HFFc6 (cell line): ENCODE data around the gene AUH. TPM values are rescaled to one million over a fixed set of nuclear protein-coding genes. Genes with fewer than 3 reads are reported as not detected.

Experiments
- DNase-seq: peaks from one replicate; pipeline ENCODE4 v3.0.0-alpha.2; 2018
- H3K27ac Mint-ChIP-seq: 2 replicates; pipeline ENCODE4 v1.8.0; 2020; ENCODE audit warnings: mild to moderate bottlenecking, mixed read lengths
- H3K27me3 Mint-ChIP-seq: 2 replicates; pipeline ENCODE4 v1.8.0; 2021; ENCODE audit warnings: mild to moderate bottlenecking, moderate library complexity, mixed read lengths; ENCODE audit not compliant: insufficient read depth
- H3K36me3 Mint-ChIP-seq: 2 replicates; pipeline ENCODE4 v1.8.0; 2021; ENCODE audit warnings: low read depth, mixed read lengths
- H3K4me1 Mint-ChIP-seq: 2 replicates; pipeline ENCODE4 v1.8.0; 2020; ENCODE audit warnings: low read depth, mixed read lengths
- H3K4me3 Mint-ChIP-seq: 2 replicates; pipeline ENCODE4 v1.8.0; 2020; ENCODE audit warnings: mild to moderate bottlenecking, moderate library complexity, mixed read lengths
- H3K9me3 Mint-ChIP-seq: 2 replicates; pipeline ENCODE4 v1.8.0; 2020; ENCODE audit warnings: mild to moderate bottlenecking, mixed read lengths
- total RNA-seq, 6 experiments: library from RNA; stranded (reverse); fragmentation: NEBNext Ultra II Directional; extraction: Animal tissue kit (Norgen Biotek cat#: 25700); gene quantifications; 2 replicates in 1 of 6; 3 replicates in 5 of 6; pipeline ENCODE4 v1.2.3, GENCODE V29; 2021
- TF ChIP-seq, protein P1 (sequence below): fragments of 200-600 bp; sonication (generic); IDR thresholded peaks from 2 replicates; pipeline ENCODE4 v1.5.0; 2021; ENCODE audit warnings: antibody characterized with exemption, mild to moderate bottlenecking

Gene AUH
- total RNA-seq, 6 experiments from 2014 or later, result 9.8 to 11.3 (median 10.6) TPM

DNA sequence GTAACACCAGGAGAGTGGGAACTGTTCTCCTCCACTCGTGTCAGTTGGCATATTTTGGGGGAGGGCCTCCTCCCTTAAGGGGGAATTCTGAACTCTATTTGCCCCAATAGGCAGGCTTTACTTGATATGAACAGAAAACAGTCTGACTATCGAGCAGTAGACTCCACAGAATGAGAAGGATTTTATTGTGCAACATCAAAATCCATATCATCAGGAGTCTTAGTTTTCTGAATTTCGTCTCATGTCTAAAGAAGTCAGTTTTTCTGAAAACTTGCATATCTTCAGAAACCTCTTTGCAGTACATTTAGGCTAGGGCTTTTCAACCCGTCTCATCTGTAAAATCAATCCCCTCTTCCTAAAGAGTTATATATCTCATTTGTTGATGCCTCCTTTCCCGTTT is 96.2 kb downstream of the AUH start:
- no peak overlapping the region for H3K4me3 Mint-ChIP-seq
- no peaks in the 10 kb centered on the region for H3K9me3 Mint-ChIP-seq
- peaks cover 6% of the 10 kb centered on the region for H3K4me1 Mint-ChIP-seq
- H3K36me3 Mint-ChIP-seq, result peaks cover 5% of the 10 kb centered on the region; the same call in 1 of the 2 replicates
- H3K27me3 Mint-ChIP-seq, result no peaks in the 10 kb centered on the region; the same call in 1 of the 2 replicates
- H3K27ac Mint-ChIP-seq, result no peak overlapping the region
- DNase-seq, result no peak
- TF ChIP-seq, protein P1, sequence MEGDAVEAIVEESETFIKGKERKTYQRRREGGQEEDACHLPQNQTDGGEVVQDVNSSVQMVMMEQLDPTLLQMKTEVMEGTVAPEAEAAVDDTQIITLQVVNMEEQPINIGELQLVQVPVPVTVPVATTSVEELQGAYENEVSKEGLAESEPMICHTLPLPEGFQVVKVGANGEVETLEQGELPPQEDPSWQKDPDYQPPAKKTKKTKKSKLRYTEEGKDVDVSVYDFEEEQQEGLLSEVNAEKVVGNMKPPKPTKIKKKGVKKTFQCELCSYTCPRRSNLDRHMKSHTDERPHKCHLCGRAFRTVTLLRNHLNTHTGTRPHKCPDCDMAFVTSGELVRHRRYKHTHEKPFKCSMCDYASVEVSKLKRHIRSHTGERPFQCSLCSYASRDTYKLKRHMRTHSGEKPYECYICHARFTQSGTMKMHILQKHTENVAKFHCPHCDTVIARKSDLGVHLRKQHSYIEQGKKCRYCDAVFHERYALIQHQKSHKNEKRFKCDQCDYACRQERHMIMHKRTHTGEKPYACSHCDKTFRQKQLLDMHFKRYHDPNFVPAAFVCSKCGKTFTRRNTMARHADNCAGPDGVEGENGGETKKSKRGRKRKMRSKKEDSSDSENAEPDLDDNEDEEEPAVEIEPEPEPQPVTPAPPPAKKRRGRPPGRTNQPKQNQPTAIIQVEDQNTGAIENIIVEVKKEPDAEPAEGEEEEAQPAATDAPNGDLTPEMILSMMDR, result no peak

DNA sequence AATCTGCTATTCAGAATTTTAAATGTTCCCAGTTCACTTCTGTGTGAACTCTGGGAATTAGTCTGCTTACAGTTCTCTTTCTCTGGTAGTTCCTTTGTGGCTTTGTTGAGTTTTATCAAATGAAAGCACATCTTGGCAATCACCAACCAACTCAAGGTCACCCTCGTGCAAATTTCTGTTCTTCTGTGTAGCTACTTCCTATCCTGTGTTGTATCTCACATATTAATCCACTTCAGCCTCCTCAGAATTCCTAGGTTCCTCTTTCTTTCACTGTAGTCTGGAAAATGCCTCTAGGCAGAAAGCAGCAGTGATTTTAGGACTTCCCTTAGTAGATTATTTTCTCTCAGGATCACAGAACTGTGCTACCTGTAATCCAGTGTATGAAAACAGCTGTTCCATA is 100.3 kb downstream of the AUH start:
- TF ChIP-seq, protein P1, result no peak
- Mint-ChIP-seq H3K4me3 (no peak overlapping the region), H3K9me3 (no peaks in the 10 kb centered on the region), H3K27me3 (no peaks in the 10 kb centered on the region; the same call in none of the 2 replicates), H3K27ac (no peak overlapping the region), H3K36me3 (peaks cover 5% of the 10 kb centered on the region; the same call in 1 of the 2 replicates), H3K4me1 (peaks cover 8% of the 10 kb centered on the region)
- DNase-seq, result no peak

DNA sequence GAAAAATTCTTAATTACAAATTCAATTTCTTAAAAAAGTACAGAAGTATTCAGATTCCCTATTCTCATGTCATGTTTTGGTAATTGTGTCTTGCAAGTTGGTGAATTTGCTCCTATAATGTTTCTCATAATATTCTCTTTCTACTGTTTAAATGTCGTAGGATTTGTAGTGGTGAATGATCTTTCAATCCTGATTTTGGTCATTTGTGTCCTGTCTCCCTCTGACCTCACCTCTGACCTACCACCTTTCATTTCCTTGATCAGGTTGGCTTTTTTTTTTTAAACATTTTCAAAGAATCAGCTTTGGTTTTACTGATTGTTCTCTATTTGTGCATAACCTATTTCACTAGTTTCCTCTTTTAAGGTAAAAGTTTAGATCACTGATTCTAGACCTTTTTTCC is 102.6 kb downstream of the AUH start:
- Mint-ChIP-seq H3K9me3 (no peaks in the 10 kb centered on the region), H3K27me3 (no peaks in the 10 kb centered on the region; the same call in none of the 2 replicates), H3K4me1 (peaks cover 24% of the 10 kb centered on the region), H3K36me3 (peaks cover 5% of the 10 kb centered on the region; the same call in 1 of the 2 replicates), H3K4me3 (no peak overlapping the region), H3K27ac (no peak overlapping the region)
- TF ChIP-seq, protein P1, result no peak
- DNase-seq, result no peak

DNA sequence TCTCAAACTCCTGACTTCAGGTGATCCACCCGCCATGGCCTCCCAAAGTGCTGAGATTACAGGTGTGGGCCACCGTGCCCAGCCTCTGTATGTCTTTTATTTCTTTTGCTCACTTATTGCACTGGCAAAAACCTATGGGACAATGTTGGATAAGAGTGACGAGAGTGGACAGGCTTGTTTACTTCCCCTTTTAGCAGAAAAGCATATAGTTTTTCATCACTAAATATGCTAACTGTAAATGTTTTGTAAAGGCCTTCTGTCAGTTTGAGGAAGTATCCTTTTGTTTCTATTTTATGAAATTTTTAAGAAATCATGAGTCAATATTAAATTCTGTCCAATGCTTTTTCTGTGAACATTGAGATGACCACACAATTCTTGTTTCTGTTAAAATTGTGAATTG is 103.3 kb downstream of the AUH start:
- H3K27me3 Mint-ChIP-seq, result no peaks in the 10 kb centered on the region; the same call in none of the 2 replicates
- no peak overlapping the region for H3K4me3 Mint-ChIP-seq
- no peaks in the 10 kb centered on the region for H3K36me3 Mint-ChIP-seq
- no peak for DNase-seq
- no peak overlapping the region for H3K27ac Mint-ChIP-seq
- H3K4me1 Mint-ChIP-seq, result peaks cover 27% of the 10 kb centered on the region
- TF ChIP-seq, protein P1, result no peak
- no peaks in the 10 kb centered on the region for H3K9me3 Mint-ChIP-seq

DNA sequence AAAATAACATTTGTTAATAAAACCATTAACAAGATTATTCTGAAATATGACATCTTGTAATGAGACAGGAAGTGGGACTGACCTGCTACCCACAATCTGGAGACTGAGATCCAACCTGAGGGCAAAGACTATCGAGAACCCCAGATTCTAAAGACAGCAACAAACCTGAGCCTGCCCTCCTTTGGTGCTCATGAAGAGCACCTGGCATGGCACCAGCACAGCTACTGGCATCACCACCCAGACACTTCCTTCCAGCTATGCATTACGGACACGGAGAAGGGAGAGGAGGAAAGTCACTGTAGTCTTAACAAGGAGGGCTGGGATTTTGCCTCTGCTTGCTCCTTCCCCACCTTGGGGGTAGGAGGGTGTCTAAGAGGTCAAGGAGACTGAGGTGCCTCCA is 105.5 kb downstream of the AUH start:
- no peak overlapping the region for H3K4me3 Mint-ChIP-seq
- no peaks in the 10 kb centered on the region for H3K36me3 Mint-ChIP-seq
- peaks cover 27% of the 10 kb centered on the region for H3K4me1 Mint-ChIP-seq
- H3K9me3 Mint-ChIP-seq, result no peaks in the 10 kb centered on the region
- H3K27me3 Mint-ChIP-seq, result no peaks in the 10 kb centered on the region; the same call in none of the 2 replicates
- TF ChIP-seq, protein P1, result no peak
- DNase-seq, result no peak
- H3K27ac Mint-ChIP-seq, result no peak overlapping the region

DNA sequence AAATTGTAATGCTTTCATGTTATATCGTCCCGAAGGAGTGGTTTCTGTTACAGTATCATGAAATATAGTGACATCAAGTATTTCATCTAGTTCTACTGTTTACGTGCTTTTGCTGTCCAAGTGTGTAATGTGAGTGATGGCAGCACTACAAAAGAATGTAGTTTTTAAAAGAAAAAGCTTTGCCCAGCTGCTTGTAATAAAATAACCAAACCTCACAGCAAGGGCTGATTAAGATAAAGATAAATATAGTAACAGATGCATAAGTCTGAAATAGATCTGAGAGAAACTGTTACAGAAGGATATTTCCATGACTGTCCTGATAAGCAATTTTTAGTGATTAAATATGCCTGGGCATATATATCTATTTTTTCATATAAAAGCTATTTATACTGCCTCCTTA is 106.4 kb downstream of the AUH start:
- DNase-seq, result peak; percentile 65
- Mint-ChIP-seq H3K4me1 (peaks cover 31% of the 10 kb centered on the region), H3K4me3 (peak overlapping the region; percentile 71), H3K36me3 (no peaks in the 10 kb centered on the region), H3K9me3 (no peaks in the 10 kb centered on the region), H3K27me3 (no peaks in the 10 kb centered on the region; the same call in none of the 2 replicates), H3K27ac (peak overlapping the region; percentile 46; the same call in 1 of the 2 replicates)
- TF ChIP-seq, protein P1, result no peak
